Trophoblast cell (in vitro differentiated cells and primary cell): ENCODE measurements around the gene PPA2.

Source experiments
- DNase-seq, 2 donors: peaks; one replicate each; pipeline ENCODE4 v3.0.0-alpha.2; 2016
- H2AFZ ChIP-seq: 2 replicates; pipeline ENCODE4 v1.6.1; 2013; ENCODE audit warnings: low read length, moderate library complexity, mild to moderate bottlenecking; ENCODE audit not compliant: insufficient read depth, poor library complexity
- H2AK5ac ChIP-seq: 2 replicates; pipeline ENCODE4 v1.6.1; 2013; ENCODE audit warnings: mild to moderate bottlenecking, low read length
- H2BK120ac ChIP-seq: 2 replicates; pipeline ENCODE4 v1.6.1; 2013; ENCODE audit warnings: low read length, mild to moderate bottlenecking, moderate library complexity; ENCODE audit not compliant: insufficient read depth, poor library complexity
- H2BK12ac ChIP-seq: 2 replicates; pipeline ENCODE4 v1.6.1; 2013; ENCODE audit warnings: mild to moderate bottlenecking, low read length, moderate library complexity
- H2BK5ac ChIP-seq: 2 replicates; pipeline ENCODE4 v1.6.1; 2013; ENCODE audit warnings: low read length, low read depth, moderate library complexity, mild to moderate bottlenecking; ENCODE audit not compliant: poor library complexity
- H3K14ac ChIP-seq: 2 replicates; pipeline ENCODE4 v1.6.1; 2013; ENCODE audit warnings: mild to moderate bottlenecking, low read length
- H3K18ac ChIP-seq: 2 replicates; pipeline ENCODE4 v1.6.1; 2013; ENCODE audit warnings: mild to moderate bottlenecking, low read length
- H3K23ac ChIP-seq: 2 replicates; pipeline ENCODE4 v1.6.1; 2013; ENCODE audit warnings: low read length
- H3K27ac ChIP-seq: 2 replicates; pipeline ENCODE4 v1.5.1; 2013; ENCODE audit warnings: low read depth, mild to moderate bottlenecking, inconsistent platforms, low read length, moderate library complexity
- H3K27me3 ChIP-seq: 2 replicates; pipeline ENCODE4 v1.6.1; 2013; ENCODE audit warnings: inconsistent platforms, mild to moderate bottlenecking, low read length, moderate library complexity; ENCODE audit not compliant: insufficient read depth
- H3K36me3 ChIP-seq, 2 experiments: 1 replicate in 1 of 2; 2 replicates in 1 of 2; pipeline ENCODE4 v1.6.1; 2013; ENCODE audit warnings: low read length in 2 of 2, mild to moderate bottlenecking in 2 of 2, moderate library complexity in 1 of 2; ENCODE audit not compliant: insufficient read depth in 2 of 2, control insufficient read depth in 1 of 2
- H3K4ac ChIP-seq: 2 replicates; pipeline ENCODE4 v1.6.1; 2013; ENCODE audit warnings: low read depth, mild to moderate bottlenecking, low read length, moderate library complexity
- H3K4me1 ChIP-seq, 2 experiments: 1 replicate in 1 of 2; 2 replicates in 1 of 2; pipeline ENCODE4 v1.6.1; 2013; ENCODE audit warnings: low read length in 2 of 2, mild to moderate bottlenecking in 2 of 2, moderate library complexity in 1 of 2; ENCODE audit not compliant: insufficient read depth in 2 of 2, control insufficient read depth in 1 of 2
- H3K4me2 ChIP-seq: 2 replicates; pipeline ENCODE4 v1.6.1; 2013; ENCODE audit warnings: inconsistent platforms, mild to moderate bottlenecking, low read length, moderate library complexity
- H3K4me3 ChIP-seq: 2 replicates; pipeline ENCODE4 v1.5.1; 2013; ENCODE audit warnings: mild to moderate bottlenecking, low read depth, low read length, inconsistent platforms
- H3K79me1 ChIP-seq: one replicate; pipeline ENCODE4 v1.6.1; 2013; ENCODE audit warnings: low read length
- H3K79me2 ChIP-seq: 2 replicates; pipeline ENCODE4 v1.6.1; 2013; ENCODE audit warnings: low read length, mild to moderate bottlenecking; ENCODE audit not compliant: control insufficient read depth, insufficient read depth, poor library complexity
- H3K9ac ChIP-seq: 2 replicates; pipeline ENCODE4 v1.6.1; 2013; ENCODE audit warnings: mild to moderate bottlenecking, low read length
- H3K9me3 ChIP-seq: 2 replicates; pipeline ENCODE4 v1.6.1; 2013; ENCODE audit warnings: low read depth, mild to moderate bottlenecking, control low read depth, inconsistent platforms, low read length; ENCODE audit not compliant: insufficient read depth
- H4K12ac ChIP-seq: 2 replicates; pipeline ENCODE4 v1.6.1; 2013; ENCODE audit warnings: low read depth, mild to moderate bottlenecking, low read length, moderate library complexity
- H4K8ac ChIP-seq: 2 replicates; pipeline ENCODE4 v1.6.1; 2013; ENCODE audit warnings: low read depth, mild to moderate bottlenecking, low read length, moderate library complexity
- H4K91ac ChIP-seq: one replicate; pipeline ENCODE4 v1.6.1; 2013; ENCODE audit warnings: low read depth, mild to moderate bottlenecking, low read length, moderate library complexity
- WGBS: extraction: QIAGEN DNeasy Blood & Tissue Kit; methylation state at CpG from one replicate; pipeline ENCODE4 v1.1.7; 2013; ENCODE audit warnings: missing lambda C conversion rate; ENCODE audit not compliant: insufficient read length, insufficient coverage; ENCODE audit errors: extremely low coverage; 5-methylcytosine and 5-hydroxymethylcytosine counted together

PPA2 gene

DNA sequence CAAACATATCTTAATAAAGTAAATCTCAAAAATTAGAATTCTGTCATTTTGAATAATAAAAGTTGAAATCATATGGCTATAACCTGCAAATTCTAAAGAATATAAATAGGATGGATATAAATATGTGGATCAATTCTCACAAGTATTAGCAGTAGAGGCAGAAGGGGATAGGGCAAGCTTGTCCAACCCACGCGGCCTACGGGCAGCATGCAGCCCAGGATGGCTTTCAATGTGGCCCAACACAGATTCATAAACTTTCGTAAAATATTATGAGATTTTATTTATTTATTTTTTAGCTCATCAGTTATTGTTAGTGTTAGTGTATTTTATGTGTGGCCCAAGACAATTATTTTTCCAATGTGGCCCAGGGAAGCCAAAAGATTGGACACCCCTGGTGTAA is 41.4 kb downstream of the PPA2 start:
- H2AFZ ChIP-seq, result no peak overlapping the region
- no peak overlapping the region for H4K12ac ChIP-seq
- DNase-seq, result no peak
- WGBS, result no CpG with 5 or more reads among the region's 4 CpGs
- no peak overlapping the region for H3K18ac ChIP-seq
- no peak overlapping the region for H3K27ac ChIP-seq
- no peaks in the 10 kb centered on the region for H3K79me2 ChIP-seq
- no peak overlapping the region for H2BK120ac ChIP-seq
- no peaks in the 10 kb centered on the region for H3K4me1 ChIP-seq
- H3K4me2 ChIP-seq, result no peak overlapping the region
- H2BK5ac ChIP-seq, result no peak overlapping the region
- H3K4me3 ChIP-seq, result no peak overlapping the region
- H3K23ac ChIP-seq, result no peak overlapping the region
- H3K9ac ChIP-seq, result no peak overlapping the region
- no peak overlapping the region for H4K8ac ChIP-seq
- no peak overlapping the region for H3K4ac ChIP-seq
- H3K36me3 ChIP-seq, result no peaks in the 10 kb centered on the region
- H3K9me3 ChIP-seq, result no peaks in the 10 kb centered on the region
- H2AK5ac ChIP-seq, result no peak overlapping the region
- no peak overlapping the region for H3K14ac ChIP-seq
- H3K27me3 ChIP-seq, result no peaks in the 10 kb centered on the region
- no peak overlapping the region for H4K91ac ChIP-seq
- H2BK12ac ChIP-seq, result no peak overlapping the region
- H3K79me1 ChIP-seq, result no peaks in the 10 kb centered on the region

DNA sequence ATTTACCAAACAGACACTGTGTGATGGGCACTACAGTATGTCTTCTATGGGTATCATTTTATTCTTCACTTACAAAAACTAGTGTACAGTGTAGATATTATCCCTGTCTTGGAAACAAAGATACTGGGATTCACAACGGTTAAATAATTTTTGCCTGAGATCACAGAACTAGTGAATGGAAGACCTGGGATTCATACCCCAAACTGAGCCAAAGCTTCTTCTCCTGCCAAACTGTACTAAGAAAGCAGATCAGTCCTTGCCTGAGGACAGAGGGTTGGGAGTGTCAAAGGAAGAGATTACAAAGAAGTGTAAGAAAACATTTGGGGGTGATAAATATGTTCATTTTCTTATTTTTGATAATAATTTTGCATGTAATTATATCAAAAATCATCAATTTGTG is 43.1 kb downstream of the PPA2 start:
- Histone ChIP-seq H4K8ac (no peak overlapping the region), H2BK5ac (no peak overlapping the region), H2AFZ (no peak overlapping the region), H3K36me3 (peaks cover 2 to 3% of the 10 kb centered on the region in 2 experiments), H3K9me3 (no peaks in the 10 kb centered on the region), H4K91ac (no peak overlapping the region), H3K27ac (no peak overlapping the region), H3K18ac (no peak overlapping the region), H3K79me2 (no peaks in the 10 kb centered on the region), H3K23ac (no peak overlapping the region), H3K4me1 (no peaks in the 10 kb centered on the region), H4K12ac (no peak overlapping the region), H3K79me1 (no peaks in the 10 kb centered on the region), H3K9ac (no peak overlapping the region), H3K4ac (no peak overlapping the region), H3K14ac (no peak overlapping the region), H3K4me2 (no peak overlapping the region), H2BK120ac (no peak overlapping the region), H3K4me3 (no peak overlapping the region), H2BK12ac (no peak overlapping the region), H3K27me3 (no peaks in the 10 kb centered on the region), H2AK5ac (no peak overlapping the region)
- DNase-seq, result no peak
- WGBS, result no CpG with 5 or more reads among the region's 1 CpG

DNA sequence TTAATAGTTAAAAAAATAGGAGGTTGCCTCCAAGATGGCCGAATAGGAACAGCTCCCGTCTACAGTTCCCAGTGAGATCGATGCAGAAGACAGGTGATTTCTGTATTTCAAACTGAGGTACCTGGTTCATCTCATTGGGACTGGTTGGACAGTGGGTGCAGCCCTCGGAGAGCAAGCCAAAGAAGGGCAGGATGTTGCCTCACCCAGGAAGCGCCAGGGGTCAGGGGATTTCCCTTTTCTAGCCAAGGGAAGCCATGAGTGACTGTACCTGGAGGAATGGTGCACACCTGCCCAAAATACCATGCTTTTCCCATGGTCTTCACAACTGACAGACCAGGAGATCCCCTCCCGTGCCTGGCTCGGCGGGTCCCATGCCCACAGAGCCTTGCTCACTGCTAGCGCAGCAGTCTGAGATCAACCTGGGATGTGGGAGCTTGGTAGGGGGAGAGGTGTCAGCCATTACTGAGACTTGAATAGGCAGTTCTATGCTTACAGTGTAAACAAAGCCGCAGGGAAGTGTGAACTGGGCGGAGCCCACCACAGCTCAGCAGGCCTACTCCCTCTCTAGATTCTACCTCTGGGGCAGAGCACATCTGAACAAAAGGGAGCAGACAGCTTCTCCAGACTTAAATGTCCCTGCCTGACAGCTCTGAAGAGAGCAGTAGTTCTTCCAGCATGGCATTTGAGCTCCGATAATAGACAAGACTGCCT is 47.5 kb downstream of the PPA2 start:
- Histone ChIP-seq H2AFZ (no peak overlapping the region), H3K27me3 (no peaks in the 10 kb centered on the region), H3K36me3 (peaks cover 3 to 5% of the 10 kb centered on the region in 2 experiments), H3K4me2 (no peak overlapping the region), H2BK5ac (no peak overlapping the region), H3K4me1 (no peaks in the 10 kb centered on the region), H3K79me1 (no peaks in the 10 kb centered on the region), H4K12ac (no peak overlapping the region), H3K18ac (no peak overlapping the region), H4K8ac (no peak overlapping the region), H3K9me3 (no peaks in the 10 kb centered on the region), H3K23ac (no peak overlapping the region), H3K4me3 (no peak overlapping the region), H4K91ac (no peak overlapping the region), H3K4ac (no peak overlapping the region), H3K79me2 (no peaks in the 10 kb centered on the region), H2BK120ac (no peak overlapping the region), H2BK12ac (no peak overlapping the region), H3K27ac (no peak overlapping the region), H2AK5ac (no peak overlapping the region), H3K9ac (no peak overlapping the region), H3K14ac (no peak overlapping the region)
- no peak for DNase-seq
- no CpG with 5 or more reads among the region's 12 CpGs for WGBS

GRCh38 chr4:105422207-105422920 is 51.5 kb downstream of the PPA2 start:
- Histone ChIP-seq H2AFZ (no peak overlapping the region), H3K4me2 (no peak overlapping the region), H3K18ac (no peak overlapping the region), H2BK5ac (no peak overlapping the region), H3K14ac (no peak overlapping the region), H3K23ac (no peak overlapping the region), H2BK120ac (no peak overlapping the region), H3K79me2 (no peaks in the 10 kb centered on the region), H3K36me3 (peaks cover 3 to 5% of the 10 kb centered on the region in 2 experiments), H3K9me3 (no peaks in the 10 kb centered on the region), H3K27ac (no peak overlapping the region), H2BK12ac (no peak overlapping the region), H3K27me3 (no peaks in the 10 kb centered on the region), H3K4me3 (no peak overlapping the region), H2AK5ac (no peak overlapping the region), H3K9ac (no peak overlapping the region), H4K91ac (no peak overlapping the region), H3K79me1 (no peaks in the 10 kb centered on the region), H3K4ac (no peak overlapping the region), H4K8ac (no peak overlapping the region), H4K12ac (no peak overlapping the region), H3K4me1 (no peaks in the 10 kb centered on the region)
- no CpG with 5 or more reads among the region's 3 CpGs for WGBS
- DNase-seq, result peak in 1 of 2 donors; percentile 14
